ENCODE results near the gene PRKCE.

The PRKCE gene

DNA sequence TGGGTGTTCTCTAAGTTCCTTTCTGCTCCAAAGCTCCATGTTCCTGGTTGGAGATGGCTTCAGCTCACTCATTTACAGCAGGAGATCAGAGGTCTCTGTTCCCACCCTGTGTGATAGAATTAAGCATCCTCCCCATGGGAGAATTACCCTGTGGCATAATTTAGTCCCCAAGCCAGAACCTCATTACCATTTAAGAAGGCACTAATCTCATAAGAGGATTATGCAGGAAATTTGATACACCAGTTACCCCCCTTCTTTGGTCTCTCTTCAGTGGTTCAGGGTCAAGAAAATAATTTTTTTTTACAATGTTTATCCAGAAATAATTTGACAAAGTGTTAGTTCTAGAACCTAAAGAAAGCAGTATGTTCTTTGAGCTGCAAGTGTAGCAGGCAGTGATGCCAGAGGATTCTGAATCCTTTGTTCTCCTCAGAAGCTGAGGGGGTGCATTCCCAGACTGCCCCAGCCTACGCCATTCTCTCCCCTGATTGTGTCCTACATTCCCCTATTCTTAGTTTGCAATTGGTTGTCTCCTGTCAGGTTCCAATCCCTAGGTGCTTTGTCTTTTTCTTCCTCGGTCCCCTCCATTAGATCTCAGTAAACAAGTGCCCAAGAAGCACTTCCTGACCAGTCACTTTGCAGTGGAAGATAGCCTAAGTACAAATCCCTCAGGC lies 163.6 kb downstream of the PRKCE start:
- no peak for DNase-seq

DNA sequence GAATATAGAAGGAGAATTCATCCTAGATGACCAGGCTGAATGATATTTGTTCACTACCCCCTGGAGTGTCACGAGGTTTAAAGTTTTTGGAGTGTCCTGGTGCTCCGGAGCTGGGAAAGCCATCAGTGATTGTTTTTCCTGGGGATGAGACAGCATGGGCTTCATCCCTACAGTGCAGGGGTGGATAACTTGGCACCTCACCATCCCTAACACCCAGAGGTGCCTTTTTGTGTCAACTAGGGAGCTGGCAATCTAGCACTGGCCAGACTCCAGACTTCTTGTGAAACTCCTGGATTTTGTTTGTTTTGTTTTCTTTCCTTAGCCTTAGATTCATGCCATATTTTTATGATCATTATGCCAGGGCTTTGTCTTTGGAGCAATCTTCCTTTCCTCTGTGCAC lies 164.8 kb downstream of the PRKCE start:
- DNase-seq = no peak

DNA sequence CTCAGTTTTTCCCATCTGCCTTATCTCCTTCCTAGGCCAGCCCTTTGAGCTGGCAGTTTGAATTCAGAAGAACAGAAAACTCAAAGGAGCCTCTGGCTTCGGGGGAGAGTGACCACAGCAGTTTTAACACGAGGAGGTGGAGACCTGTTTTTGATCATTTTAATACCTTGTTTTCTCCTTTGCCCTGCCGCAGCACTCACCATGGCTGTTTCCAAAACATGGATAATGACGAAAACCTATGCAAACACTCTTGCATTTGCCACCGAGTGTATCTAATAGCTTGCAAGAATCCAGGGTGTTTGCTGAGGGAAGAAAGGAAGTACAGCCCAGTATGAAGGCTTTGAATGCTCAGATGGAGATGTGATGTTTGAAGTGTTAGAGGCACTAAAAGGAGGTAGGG lies 167.1 kb downstream of the PRKCE start:
- no peak for DNase-seq

DNA sequence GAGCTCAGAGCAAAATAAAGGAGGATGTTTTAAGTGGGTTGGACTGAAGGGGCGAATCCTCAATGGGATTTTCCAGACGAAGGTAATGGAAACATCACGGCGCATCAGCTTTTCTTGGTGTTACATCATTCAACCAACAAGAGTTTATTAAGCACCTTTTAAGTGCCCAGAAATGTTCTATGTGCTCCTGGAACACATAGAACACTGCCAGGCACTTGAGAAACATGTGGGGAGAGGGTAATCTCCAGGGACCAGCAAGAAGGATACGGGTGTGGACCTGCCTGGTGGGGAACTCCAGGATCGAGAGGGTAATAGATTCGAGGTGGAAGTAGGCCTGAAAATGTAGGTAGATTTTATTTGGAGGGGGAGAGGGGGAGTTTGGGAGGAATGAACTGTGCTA lies 168.6 kb downstream of the PRKCE start:
- DNase-seq = no peak

DNA sequence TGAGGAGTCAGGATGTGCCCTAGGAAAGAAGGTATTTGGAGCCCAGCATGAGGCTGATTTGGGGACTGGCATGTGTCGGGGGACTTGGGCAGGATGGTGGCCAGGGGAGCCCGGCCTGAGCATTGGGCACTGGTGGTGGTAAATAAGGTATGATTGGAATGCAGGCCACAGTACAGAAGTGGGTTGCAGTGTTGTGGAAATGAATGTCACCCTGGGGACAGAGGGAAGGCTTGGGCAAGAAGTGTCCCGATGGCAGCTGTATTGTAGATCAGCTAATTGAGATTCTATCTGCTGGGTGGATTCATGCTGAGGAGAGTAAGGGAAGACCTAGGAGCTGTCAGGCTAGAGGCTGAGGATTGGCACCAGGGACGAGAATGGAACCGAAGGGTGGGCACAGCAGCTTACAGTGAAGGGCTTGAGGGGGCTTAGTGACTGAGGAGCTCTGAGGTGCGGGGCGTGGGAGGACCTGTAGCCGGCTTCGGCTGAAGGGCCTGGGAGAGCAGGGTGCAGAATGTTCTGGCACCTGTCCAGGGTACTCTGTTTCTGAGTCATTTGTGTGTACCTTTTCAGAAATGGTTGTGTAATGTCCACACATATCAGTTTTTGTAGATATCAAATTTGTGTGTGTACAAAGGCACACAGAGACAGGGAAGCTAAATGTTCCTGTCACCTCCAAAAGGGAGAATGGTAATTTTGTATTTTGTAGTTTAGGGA lies 170.2 kb downstream of the PRKCE start:
- DNase-seq = no peak

DNA sequence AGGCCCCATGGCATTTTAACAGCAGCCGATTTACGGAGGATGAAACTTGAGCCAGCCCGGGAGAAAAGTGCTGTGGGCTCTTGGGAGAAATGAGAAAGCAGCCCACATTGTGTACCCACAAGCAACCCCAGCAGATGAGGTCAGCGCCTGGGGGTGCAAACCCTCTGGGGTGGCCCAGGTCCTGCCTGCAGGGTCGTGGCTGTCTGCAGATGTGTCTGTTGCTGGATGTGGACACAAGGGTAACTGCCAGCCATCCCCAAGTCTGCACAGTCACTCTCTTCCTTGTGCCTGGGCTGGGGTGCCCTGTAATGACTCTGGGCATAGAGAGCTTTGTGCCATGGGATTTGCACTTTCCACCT lies 170.8 kb downstream of the PRKCE start:
- DNase-seq = no peak

DNA sequence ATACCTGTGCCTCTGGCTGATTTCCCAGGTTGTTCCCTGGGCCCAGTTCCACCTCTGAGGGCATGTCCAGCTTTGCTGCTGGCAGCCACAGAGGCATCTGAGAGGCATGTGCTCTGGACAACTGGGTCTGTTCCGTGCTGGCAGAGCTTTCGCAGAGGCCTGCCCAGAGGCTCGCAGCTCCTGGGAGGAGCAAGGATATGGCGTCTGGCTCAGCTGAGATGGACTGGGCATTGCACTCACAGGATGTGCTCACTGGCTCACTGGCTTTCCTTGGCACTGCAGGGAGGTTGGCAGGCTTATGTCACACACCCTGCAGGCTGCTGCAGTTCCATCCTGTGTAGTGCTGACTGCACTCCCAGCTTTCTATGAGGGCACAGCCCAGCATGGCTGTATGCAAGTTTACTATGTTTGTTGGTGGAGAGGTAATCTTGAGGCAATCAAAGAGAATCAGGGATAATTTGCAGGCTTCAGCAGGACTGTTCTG lies 172.3 kb downstream of the PRKCE start:
- no peak for DNase-seq

DNA sequence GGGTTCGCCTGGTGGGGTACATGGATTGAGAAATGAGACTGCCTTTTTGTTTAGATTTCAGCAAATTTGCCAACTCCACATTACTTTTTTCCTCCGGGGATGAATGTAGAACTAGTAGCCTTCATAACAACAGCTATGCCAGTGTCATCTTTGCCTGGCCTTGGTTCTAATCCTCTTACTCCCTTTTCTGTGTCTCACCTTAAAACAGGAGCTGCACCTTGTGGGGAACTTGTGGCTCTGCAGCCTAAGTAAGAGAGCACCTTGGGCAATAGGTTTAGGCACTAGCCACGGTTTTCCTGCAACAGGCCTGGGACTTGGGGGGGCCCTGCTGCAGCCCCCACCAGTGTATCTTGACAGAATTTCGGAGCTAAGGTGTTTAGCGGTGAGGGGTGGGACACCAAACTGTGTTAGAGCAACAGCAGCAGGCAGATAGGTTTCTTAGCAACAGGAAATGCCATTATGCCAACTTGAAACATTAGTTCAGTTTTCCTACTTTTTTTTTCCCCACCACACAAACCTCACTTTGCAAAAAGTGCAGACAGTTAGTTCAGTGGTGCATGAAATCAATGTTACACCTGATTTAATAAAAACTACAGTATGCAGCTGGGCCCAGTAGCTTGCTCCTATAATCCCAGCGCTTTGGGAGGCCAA lies 173.7 kb downstream of the PRKCE start:
- no peak for DNase-seq

DNA sequence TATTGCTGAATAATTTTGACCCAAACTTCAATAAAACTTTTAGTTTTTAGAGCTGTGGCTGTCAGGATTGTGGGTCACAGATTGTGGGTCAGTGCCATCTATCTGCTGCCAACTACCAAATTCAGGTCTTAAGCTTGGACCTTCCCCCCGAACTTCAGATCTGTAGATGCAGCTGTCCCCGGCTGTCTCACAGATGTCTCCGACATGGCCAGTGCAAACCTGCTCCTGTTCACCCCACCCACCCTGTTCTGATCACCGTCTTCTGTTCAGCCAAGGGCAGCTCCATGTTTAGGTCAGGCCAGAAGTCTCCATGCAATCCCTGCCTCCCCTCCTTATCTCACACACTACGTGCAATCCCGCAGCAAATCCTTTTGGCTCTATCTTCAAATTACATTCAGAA lies 175.0 kb downstream of the PRKCE start:
- no peak for DNase-seq

DNA sequence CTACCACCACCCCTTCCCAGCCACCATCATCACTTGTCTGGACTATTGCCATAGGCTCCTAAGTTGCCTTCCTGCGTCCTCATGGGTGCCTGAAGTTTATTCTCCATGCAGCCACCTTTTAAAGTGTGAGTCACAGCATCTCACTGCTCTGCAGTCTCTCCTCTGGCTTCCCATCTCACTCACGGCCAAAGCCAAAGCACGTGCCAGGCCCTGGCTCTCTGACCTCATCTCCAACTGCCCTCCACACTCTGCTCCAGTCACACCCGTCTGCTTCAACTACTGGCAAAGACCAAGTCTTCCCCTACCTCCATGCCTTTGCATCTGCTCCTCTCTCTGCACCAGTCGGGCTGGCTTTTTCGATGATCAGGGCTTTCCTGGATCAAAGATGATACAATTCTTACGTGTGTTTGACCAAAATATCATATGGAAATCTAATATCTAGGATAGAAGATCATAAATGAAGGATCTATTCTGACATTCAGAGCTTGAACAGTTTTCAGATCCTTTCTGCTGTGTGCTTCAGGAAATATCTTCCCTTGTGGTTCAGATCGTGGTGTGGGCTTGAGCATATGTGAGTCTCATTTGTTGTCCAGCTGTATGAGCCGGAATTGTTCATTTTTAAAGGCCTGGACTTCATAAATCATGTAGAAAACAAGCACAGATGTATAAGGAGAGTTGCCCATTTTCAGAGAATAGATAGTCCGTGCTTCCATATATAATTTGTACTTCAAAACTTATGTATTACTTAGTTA lies 175.6 kb downstream of the PRKCE start:
- no peak for DNase-seq

DNA sequence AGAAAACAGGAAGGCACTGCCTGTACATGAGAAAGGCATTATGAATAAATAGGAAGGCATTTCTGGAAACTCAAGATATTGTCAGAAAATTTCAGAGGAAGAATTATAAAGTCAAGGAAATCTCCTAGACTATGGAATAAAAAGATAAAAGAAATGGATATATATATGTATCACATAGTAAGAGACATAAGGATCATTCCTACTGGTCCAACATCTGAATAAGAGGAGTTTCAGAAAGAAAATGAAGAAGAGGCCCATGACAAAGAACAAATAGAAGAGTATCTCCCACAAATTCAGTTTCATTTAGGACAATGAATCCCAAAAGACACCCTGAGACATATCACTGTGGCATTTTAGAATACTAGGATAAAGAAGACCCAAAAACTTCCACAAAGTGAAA lies 178.8 kb downstream of the PRKCE start:
- DNase-seq = no peak

DNA sequence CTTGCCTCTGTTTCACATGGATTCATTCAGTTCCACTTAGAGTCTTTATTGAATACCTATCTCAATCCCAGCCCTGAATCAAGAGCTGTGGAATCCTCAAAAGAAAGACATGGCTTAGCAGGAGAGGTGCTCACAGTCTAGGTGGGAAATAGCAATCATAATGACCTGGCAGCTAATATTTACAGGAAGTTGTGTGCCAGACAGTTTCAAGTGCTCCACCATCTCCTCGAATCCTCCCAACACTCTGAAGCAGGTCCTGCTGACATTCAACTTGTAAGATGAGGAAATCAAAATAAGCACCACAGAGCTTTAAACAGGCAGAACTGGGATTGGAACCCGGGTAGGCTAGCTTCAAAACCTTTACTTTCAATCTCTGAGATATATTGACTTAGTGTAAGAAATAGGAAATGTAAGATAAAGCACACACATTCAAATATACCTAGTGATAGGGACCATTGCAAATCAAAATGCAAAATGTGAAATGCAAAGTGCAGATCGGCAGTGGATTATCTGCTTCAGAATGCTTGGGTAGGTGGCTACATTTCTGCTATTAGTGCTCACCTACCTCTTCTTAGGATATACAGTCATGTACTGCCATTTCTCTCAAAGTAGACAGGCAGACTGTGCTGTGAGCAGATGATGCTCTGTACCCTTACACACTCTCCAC lies 182.0 kb downstream of the PRKCE start:
- no peak for DNase-seq

DNA sequence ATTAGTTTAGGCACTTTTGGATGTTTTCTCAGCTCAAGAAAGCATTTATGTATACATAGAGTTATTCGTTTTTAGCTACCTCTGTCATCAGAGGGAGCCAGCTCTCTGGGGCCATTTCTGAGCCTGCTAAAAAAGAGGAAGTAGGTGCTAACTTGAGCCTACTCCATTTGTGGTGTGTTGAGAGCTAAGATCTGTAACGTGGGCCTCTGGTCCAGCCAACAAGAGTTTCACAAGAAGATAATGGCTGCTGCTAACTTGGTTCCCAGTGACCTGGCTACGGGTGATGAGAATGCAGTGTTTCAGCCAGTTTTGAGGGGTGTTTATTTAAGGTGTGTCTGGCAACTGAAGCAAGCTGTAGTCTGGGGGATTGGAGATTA lies 182.5 kb downstream of the PRKCE start:
- DNase-seq = no peak

DNA sequence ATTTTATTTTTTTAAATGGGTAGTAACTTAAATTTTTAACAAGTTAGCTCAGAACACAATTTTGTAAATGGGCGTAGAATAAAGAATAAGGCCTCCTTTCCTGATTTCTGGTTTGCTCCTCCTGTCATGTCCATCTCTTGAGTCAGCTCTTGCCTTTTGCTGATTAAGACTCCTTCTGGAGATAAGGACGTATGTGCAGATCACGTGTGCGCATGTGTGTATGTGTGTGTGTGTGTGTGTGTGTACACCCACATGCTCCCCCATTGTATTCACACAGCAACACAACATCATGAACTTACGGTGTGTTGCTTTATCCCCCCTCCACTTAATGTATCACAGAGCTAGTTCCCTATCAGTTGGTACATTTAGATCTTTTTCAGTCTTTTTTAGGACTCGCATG lies 182.9 kb downstream of the PRKCE start:
- DNase-seq = no peak

DNA sequence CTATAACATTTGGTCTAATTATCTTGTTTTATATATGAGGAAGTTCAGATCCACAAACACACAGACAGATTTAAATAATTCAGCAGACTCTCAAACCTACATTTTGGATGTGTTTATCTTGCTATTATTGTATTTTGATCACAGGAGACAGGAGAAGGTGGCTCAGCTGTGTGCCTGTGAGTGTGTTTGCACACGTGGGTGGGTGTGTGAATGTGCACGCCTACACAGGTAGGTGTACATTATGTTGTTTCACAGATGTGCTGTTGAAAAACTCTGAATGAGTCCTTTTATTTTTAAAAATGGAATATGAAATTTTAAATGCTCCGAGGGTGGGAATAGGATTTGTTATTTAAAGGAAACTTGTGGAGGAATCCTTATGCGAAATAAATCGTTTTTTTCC lies 183.4 kb downstream of the PRKCE start:
- no peak for DNase-seq

DNA sequence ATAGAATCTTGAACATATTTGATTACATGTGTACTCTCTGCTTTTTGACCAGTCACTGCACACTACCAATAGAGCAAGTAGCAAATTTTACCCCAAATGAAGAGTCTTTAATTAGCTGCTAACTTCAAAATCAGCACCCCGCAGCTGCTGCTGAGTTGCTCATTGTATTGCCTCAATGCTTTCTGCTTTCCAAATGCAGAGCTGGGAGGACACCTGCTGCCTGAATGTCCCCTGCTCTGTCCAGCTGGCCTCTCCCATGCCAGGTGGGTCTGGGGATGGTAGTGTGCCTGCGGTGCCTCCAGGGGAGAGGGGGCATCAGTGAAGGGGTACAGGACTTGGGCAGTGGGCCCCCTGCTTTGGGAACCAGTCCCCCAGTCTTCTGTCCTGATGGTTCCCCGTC lies 184.8 kb downstream of the PRKCE start:
- no peak for DNase-seq

DNA sequence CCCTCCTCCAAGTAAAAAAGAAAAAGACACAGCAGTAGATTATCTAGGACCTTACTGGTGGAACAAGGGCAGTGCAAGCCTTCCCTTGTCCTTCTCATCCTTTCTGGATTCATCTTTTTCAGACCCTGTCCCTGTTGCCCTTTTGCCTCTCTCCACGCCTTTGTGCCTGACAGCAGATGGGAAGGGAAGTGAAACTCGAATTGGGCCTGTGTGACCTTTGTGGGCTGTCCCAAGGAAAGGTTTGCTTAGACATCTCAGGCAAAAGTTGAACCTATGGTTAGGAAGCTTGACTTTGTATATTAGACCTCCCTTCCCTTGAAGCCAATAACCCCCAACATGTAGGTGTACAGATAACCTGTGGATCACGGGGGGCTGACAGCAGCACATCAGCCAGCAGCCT lies 185.3 kb downstream of the PRKCE start:
- DNase-seq = no peak

DNA sequence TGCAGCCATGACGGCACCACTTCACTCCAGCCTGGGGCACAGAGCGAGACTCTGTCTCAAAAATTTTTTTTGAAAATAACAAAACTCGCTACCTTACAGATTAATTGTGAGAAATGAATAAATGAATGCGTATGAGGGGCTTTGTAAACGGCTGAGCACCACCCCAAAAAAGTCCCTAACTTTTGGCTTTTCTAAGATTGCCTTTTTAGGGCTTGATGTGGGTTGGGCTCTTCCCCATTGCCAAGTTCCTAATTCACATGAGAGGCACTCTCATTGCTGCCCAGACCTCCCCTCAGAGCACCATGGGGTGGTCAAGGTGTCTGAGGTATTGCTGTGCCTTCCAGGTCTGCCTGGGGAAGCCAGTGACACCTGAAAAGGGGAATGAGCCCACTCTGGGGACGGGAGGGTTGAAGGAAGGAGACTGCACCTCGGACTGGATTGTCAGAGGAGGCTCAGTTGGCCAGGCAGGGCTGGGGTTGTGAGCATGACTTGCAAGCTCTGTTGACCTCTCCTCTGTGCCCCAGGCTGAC lies 186.4 kb downstream of the PRKCE start:
- DNase-seq = no peak

DNA sequence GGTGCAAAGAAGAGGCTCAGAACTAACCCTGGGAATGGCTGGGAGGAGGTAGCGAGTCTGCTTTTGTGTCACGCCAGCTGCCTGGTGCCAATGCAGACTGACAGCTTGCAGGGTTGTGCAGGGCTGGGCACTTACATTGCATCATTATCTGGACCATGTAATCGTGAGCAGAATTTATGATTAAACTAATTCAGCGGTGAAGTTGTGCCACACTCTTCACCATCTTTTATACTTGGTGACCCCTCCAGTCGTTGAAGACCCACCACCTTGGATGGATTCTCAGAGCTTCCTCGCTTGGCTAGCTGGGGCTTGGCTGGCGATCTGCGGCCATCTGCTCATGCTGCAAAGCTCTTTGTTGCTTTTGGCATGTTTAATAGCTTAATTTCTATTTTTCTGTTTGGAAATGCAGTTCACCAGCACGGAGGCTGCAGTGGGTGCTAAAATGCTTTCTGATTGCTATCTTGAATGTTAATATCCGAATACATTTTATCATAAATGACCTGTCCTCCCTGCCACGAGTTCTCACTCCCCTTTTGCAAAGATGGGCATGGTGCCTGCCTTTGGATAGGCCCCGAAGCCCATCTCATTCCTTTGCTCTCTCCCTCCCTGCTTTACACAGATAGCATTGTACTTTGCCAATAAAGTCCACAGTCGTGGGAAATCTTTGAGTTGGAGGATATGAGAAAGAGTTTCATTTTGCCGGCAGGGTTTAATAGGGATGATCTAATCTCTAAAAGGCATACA lies 188.2 kb downstream of the PRKCE start:
- DNase-seq = no peak

DNA sequence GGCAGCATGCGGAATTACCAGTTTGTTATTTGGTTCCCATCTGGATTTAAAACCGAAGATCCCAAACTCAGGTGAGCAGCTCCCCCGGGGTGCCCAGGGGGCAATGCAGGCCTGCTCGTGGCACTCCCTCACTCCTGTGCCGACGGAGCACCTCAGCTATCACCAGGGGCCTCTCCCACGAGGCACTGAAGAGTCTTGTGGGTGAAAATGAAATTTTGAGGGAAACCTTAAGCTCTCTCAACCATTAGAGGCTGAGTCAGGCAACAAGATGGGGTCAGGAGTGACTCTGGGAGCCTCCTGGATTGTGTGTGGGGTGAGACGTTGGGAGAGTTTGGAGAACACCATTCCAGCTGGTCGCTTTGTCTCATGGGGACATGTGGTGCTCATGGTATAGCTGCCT lies 189.0 kb downstream of the PRKCE start:
- no peak for DNase-seq

DNA sequence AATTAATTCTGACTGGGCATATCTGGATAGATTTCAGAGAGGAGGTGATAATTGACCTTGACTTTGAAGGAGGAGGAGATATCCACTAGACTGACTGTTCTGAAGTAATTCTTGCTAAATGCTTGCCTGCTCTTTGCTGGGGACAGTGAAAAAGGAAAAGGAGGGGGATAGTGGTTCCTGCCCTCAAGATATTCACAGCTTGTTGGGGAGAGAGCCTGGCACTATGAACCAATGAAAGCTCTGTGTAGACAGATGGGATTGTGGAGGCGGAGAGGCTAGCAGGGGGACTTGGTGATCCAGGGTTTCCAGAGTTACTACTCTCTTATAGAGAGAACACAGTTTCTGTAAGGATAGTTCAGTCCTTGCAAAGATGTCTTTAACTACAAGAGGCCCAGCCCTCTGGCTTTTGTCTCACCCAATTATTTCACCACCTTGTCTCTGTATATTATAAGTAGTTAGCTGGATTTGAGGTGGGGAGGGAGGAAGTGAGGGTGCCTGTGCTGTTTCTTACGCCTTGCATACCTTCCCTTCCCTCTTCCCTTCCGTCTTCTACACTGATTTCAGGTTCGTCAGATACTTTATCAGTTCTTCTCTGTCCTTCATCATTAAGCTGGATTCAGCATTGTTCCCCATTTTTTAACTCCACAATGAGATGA lies 190.4 kb downstream of the PRKCE start:
- DNase-seq = no peak

DNA sequence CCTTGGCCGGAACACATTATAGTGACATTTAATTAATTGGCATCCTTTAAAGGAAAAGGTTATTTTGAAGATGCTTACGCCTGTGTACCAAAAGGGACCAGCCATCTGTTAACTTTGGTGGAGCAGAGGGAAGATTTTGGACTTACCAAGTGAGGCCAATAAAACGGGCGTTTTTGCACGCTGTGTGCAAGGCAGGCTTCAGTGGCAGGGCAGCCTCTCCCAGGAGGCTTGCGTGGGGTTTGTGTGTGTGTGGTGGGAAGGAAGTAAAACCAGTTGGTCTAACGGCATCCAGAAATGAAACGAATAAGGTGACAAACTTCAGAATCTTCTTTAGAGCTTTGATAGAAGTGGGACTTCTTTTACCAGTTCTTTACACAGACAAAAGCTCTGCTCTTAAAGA lies 191.7 kb downstream of the PRKCE start:
- no peak for DNase-seq
